LNCaP clone FGC (cell line): ENCODE data around the gene SEC14L2.
"Not testable (repeated sequence)": the region's sequence is repeated elsewhere in the genome, so short reads cannot be mapped to it uniquely, and the experiment has no call there.

Source experiments
- DNase-seq: peaks from one replicate; pipeline ENCODE4 v3.0.0-alpha.2; 2011; ENCODE audit warnings: low read depth
- H3K4me3 ChIP-seq: 2 replicates; pipeline ENCODE4 v1.5.1; 2011; ENCODE audit warnings: mild to moderate bottlenecking, low read depth, low read length, control low read depth
- TF ChIP-seq, protein P1 (sequence below): IDR thresholded peaks from 2 replicates; pipeline ENCODE4 v1.5.1; 2012; ENCODE audit warnings: mild to moderate bottlenecking; ENCODE audit not compliant: control insufficient read depth, insufficient read depth; ENCODE audit errors: extremely low read depth

SEC14L2 gene

DNA sequence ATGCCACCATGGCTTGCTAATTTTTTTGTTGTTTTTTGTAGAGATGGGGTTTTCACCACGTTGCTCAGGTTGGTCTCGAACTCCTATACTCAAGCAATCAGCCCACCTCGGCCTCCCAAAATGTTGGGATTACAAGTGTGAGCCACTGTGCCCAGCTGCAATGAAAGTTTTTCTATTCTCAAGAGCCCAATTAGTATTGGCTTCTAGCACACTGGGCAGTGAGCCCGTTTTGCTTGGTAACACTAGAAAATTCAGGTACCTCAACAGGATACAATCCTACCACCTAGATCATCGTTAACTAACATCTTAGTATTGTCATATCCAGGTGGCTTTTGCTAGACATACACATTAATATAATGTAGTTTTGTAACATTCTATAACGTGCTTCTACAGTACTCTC is 56.0 kb downstream of the SEC14L2 start:
- no peak for DNase-seq
- no peak overlapping the region for H3K4me3 ChIP-seq
- TF ChIP-seq, protein P1, sequence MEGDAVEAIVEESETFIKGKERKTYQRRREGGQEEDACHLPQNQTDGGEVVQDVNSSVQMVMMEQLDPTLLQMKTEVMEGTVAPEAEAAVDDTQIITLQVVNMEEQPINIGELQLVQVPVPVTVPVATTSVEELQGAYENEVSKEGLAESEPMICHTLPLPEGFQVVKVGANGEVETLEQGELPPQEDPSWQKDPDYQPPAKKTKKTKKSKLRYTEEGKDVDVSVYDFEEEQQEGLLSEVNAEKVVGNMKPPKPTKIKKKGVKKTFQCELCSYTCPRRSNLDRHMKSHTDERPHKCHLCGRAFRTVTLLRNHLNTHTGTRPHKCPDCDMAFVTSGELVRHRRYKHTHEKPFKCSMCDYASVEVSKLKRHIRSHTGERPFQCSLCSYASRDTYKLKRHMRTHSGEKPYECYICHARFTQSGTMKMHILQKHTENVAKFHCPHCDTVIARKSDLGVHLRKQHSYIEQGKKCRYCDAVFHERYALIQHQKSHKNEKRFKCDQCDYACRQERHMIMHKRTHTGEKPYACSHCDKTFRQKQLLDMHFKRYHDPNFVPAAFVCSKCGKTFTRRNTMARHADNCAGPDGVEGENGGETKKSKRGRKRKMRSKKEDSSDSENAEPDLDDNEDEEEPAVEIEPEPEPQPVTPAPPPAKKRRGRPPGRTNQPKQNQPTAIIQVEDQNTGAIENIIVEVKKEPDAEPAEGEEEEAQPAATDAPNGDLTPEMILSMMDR, result no peak

GRCh38 chr22:30453731-30454510 is 57.1 kb downstream of the SEC14L2 start:
- no peak for DNase-seq
- TF ChIP-seq, protein P1, result no peak

DNA sequence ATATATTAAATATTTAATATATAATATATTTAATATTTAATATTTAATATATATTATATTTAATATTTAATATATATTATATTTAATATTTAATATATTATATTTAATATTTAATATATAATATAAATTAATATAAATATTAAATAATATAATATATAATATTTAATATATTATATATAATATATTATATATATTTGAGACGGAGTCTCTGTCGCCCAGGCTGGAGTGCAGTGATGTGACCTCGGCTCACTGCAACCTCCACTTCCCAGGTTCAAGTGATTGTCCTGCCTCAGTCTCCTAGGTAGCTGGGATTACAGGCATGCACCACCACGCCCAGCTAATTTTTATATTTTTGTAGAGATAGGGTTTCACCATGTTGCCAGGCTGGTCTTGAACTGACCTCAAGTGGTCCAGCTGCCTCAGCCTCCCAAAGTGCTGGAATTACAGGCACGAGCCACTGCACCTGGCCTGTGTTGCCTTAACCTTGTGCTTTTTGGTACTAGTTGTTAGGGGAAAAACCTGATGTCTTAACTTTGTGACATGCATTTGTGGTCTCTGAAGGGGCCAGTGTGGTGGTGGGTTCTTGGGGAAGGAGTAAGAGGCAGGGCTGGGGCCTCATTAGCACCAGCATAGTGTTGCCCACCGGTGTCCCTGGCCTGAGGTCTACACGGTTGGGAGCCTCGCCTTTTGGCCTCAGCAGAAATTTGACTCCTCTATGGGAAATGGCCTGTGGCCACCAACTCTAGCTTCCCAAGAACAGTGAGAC is 58.4 kb downstream of the SEC14L2 start:
- DNase-seq, result no peak
- TF ChIP-seq, protein P1, result no peak
- H3K4me3 ChIP-seq, result no peak overlapping the region

More at GRCh38 chr22:30453731-30454510, 57.1 kb downstream of the SEC14L2 start:
- H3K4me3 ChIP-seq, result no peak overlapping the region

DNA sequence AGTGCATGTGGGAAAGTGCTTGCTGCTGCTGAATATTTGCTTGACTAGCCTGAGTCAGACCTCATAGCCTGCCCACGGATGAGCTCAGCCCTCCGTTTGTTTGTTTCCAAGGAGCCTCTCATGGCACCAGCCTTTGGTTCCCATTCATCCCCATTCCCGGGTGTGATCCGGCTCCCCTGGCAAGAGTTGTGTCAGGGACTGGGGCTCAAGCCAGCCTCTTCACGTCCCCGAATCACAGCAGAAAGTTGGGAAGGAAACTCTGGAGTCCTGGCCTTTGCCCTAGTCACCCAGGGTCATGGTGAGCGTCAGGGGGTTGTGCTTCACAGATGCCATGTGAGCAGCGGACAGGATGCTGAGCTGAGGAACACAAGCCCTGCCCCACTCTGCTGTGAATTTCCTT is 61.2 kb downstream of the SEC14L2 start:
- DNase-seq, result no peak
- TF ChIP-seq, protein P1, result no peak
- no peak overlapping the region for H3K4me3 ChIP-seq

- DNase-seq, result no peak
- TF ChIP-seq, protein P1, result no peak
Observed at GRCh38 chr22:30459181-30460052, 62.6 kb downstream of the SEC14L2 start.

GRCh38 chr22:30460147-30460546 is 63.3 kb downstream of the SEC14L2 start:
- peak; percentile 44 for DNase-seq
- TF ChIP-seq, protein P1, result no peak
- H3K4me3 ChIP-seq, result no peak overlapping the region

More at GRCh38 chr22:30459181-30460052, 62.6 kb downstream of the SEC14L2 start:
- no peak overlapping the region for H3K4me3 ChIP-seq

DNA sequence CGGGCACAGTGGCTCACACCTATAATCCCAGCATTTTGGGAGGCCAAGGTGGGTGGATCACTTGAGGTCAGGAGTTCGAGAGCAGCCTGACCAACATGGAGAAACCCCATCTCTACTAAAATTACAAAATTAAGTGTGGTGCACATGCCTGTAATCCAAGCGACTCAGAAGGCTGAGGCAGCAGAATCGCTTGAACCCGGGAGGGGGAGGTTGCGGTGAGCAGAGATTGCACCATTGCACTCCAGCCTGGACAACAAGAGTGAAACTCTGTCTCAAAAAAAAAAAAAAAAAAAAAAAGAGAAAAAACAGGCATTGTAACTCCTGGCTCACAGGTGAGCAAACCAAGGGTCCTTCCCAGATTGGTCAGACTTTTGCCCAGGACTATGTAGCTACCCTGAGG is 63.7 kb downstream of the SEC14L2 start:
- not testable (repeated sequence) for DNase-seq, H3K4me3 ChIP-seq
